ENCODE measurements around the gene ASIC2.

Gene ASIC2

DNA sequence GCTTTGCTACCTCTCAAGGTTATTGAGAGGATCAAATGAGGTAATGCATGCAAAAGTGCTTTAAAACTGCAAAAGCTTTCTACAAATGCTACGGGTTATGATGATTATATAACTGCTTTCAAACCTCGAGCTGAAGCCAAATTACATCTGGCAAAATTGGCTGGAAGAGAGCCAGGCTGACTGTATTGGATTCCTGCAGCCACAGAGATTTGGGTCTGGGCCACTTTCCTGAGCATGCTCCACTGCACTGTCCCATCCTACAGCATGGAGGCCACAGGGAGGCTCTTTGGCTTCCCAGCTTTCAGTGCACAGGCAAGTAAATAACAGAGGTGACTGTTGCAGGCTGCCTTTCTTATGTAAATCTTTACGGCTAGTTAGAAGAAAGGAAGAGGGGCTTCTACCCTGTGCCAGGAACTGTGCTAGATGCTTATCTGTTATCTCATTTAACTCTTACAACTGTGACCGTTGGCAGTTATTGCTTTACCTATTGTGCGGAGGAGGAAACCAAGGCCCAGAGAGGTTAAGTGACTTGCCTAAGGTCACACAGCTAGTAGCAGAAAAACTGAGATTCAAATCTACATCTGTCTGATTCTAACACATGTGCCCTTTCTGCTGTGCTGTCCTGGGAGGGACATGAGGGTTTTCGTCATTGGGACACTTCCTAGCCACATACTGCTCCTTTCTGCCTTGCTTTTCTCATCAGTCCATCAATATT, 179.7 kb downstream of the ASIC2 start:
- no peak for DNase-seq (ENCODE audit: low spot score)

DNA sequence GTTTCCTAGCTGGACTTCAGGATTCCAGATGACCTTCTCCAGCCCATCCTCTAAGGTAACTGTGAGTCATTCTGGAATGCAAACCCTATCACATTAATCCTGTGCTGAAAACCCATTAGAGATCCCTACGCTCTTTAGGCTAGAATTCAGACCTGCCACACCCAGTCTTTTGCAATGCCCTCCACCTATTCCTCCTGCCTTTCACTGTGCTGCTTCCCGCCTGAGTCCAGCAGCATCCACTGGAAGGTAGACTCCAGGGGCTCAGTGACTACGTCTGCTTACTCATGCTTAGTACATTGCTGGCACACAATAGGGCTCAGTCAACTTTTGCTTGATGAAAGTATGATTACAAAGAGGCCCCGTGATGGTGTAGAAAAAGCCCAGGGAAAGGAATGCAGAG, 180.3 kb downstream of the ASIC2 start:
- DNase-seq (ENCODE audit: low spot score) = no peak

DNA sequence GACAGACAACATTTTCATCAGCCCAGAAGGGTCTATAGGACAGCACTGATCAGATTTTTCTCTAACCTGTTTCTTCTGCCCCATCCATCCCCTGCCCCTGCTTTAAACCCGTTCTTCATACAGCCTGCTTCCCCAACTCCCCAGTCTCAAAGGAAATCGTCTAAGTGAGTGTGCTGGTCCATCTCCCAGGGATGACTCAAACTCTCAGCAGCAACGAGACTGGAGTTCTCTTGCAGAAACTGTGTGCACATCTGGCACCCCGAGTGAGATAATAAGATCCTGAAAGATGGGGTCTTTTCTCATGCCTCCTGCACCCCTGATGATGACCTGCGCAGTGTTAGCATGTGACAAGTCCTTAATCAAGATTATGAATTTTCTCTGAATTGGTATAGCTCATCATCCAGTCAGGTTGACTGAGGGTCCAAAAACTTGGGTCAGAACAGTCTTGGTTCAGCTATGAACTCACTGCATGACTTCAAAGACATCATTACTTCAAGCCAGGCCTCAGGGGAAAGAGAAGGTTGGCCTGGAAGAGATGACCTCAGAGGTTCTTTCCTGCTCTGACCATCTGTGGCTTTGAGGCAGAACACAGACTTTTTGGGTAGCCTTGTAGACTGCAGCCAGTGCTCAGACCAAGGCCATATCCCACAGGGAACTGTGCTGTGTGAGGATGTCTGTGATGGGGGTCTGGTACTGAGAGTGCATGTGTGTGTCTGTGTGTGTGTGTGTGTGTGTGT, 183.6 kb downstream of the ASIC2 start:
- no peak for DNase-seq (ENCODE audit: low spot score)

DNA sequence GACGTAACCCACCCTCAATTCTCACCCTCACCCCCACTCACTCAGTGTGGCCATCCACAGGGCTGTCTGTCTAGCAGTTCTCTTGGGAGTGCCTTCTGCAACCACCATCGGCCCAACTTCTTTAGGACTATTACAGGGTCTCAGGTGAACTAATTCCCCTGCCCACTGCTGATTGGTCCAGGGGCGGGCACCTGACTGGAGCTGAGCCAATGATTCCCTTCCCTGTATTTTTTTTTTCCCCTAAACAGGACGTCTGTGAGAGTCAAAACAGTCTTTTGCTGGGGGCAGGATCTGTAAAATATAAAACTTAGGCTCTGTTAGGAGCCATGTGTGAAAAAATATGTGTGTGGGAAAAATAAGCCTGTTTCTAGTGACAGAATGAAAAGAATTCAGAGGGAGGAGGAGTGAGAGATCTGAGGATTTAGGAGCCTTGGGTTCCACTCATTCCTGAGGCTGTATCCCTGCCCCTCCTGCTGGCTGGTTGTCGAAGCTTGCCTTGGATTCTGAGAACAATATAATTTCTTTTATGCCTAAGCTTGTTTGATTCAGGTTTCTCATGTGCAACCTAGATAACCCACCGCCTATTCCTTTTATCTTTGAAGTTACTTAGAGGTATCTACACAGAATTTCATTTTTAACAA, 186.4 kb downstream of the ASIC2 start:
- DNase-seq (ENCODE audit: low spot score) = no peak

DNA sequence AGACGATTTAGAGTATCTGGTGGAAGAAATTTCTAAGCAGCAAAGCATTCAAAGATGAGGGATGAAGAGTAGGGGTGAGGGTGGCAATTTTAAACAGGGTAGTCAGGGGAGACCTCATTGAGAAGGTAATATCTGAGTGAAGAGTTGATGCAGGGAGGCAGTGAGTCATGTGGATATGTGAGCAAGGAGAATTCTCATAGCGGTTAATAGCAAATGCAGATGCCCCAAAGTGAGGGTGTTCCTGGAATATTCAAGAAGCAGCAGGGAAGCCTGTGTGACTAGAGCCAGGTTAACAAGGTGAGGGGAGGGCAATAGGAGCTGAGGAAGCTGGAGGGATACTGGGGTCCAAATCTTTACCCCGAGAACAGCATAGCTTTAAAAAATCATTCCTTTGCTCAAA, 187.2 kb downstream of the ASIC2 start:
- DNase-seq (ENCODE audit: low spot score) = no peak

DNA sequence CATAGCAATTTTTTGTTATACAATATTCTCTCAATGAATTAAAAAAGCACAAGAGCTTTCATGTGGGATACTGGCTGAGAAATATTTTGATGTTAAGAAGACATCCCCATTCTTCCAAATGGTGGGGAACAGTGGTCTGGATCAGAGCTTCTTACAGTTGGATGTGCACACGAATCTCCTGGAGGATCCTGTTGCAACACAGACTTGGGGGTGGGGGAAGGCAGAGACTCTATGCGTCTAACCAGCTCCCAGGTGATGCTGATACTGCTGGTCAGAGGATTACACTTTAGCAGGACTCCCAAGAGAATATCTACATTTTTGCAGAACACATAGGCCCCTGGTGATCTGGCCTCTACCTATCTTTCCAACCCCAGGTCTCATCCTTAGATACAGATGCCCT, 193.2 kb downstream of the ASIC2 start:
- no peak for DNase-seq (ENCODE audit: low spot score)

DNA sequence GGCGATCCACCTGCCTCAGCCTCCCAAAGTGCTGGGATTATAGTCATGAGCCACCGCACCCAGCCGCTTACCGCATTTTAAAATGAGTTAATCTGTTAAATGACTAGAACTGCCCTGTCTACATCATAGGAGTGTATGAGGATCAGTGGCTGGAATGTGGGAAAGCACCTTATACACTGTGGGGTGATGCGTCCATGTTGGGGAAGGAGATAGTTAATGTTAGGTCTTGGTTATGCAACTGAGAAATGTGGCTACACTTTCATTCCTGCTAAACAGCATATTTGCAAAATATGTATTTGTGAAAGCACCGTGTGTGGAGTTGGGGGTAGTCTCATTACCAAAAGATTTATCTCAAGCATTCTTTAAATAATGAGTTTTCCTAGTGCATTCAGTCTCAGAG, 193.8 kb downstream of the ASIC2 start:
- no peak for DNase-seq (ENCODE audit: low spot score)

DNA sequence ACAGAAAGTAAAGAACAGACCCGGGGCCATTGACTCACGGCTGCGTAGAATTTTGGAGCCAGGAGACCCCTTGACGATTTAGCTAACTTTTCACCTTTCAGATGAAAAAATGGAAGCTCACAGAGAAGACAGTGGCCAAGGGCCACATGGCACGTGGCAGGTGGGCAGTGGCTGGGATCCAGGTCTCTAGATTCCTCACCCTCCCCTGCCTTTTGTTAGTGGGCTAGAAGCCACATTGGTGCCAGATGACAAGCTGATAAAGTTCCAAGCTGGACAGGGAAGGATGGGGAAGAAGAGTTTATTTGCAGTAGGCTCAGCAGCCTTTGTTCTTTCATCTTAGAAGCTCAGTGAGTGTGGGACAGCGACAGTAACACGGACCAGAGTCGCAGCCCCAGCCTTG, 195.7 kb downstream of the ASIC2 start:
- no peak for DNase-seq (ENCODE audit: low spot score)

DNA sequence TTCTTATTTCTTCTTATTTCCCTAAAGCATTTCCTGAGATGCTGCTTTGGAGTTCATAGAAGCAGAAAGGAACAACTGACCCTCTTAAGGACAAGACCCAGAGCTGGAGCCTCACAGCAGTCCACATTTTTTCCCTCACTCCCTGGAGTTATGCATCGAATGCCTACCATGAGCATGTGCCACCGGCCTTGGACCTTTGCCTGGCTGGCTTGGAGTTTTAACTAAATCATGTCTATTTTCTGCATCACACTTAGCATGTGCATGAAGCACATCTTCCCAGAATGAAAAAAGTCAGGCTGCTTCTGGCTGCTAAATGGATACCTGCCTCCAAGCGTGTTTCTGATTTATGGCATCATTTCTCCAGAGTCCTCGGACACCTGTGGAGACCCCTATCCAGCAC, 196.9 kb downstream of the ASIC2 start:
- no peak for DNase-seq (ENCODE audit: low spot score)

DNA sequence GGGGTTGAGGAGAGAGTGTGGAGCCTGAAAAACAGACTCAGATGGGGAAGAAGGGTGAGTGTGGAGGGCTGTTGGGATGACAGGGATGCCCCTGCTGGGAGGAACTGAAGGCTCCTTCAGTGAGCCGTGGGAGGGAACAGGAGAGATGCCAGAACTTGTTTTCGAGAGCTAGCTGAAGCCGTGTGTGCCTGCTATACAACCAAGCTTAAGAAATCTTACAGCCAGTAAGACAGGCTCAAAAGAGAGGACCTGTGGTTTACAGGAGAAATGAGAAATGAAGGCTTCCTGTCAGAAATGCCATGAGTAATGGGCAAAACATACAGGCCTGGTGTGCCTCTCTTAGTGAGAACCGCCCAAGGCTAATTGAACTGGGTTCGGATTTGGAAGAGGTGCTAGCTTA, 201.8 kb downstream of the ASIC2 start:
- DNase-seq (ENCODE audit: low spot score) = no peak

DNA sequence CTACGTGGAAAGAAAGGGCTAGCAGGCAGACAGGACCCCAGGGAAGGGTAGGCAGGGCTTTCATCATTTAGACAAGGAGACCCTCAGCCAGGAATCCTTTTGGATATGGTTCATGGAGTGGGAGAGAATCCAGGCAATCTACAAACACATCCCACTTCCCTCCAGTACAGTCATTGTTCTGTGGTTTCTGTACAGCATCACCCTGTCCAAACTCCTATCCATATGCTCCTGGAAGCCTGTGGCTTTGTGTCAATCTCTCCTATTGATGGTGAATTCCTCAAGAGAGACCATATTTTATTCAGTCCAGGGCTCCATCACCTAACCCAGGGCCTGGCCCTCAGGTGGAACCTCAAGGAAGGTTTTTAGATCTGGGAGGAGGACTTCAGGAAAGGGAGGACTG, 202.3 kb downstream of the ASIC2 start:
- DNase-seq (ENCODE audit: low spot score) = no peak

DNA sequence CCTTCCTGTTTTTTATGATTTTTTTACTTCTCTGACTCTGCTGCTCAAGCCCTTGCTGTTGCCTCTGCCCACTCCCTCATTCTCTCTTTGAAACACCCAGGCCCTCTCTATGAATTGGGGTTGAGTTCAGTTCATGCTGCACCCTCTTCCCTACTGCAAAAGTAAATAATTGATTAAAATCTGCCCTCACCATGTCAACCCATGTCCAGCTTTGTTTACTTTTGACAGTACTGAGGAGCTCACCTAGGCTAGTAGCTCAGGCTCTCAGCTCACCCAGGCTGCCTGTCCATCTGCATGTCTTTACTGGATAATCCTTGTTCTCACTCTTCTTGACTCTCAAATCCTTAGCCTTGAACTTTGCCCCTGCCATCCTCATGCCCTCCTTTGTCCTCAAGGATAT, 206.2 kb downstream of the ASIC2 start:
- no peak for DNase-seq (ENCODE audit: low spot score)

DNA sequence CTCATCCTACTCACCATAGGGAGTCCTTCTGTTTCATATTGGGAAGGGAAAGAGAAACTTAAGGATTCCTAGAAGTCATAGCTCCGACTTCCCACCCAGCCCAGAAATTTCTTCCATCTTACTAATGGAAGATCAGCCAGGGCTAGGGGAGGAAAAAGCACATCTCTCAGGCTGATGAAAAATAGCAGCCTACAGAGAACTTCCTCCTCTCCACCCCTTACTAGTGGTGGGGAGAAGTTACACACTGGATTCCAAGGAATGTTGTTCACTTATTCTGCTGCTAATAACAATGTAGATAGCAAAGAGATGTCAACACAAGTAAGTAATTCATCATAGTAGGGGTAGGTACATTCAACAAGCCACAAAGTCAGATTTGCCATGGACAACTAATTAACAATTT, 207.1 kb downstream of the ASIC2 start:
- DNase-seq (ENCODE audit: low spot score) = no peak

DNA sequence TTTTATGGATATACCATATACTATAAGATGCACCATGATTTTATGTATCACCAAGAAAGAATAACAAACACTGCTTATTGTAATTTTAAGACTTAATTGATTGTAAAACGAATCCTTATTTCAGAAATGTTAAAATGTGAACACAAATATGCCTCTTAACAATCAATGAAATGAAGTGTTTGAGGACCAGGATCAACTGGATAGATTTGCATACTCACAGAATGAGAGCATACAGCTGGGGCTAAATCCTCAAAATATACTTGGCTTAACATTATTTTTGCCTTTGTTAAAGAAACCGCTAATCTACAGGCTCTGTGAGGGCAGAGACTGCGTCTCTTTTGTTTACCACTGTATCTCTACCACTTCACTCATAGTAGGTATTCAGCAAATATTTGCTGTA, 207.8 kb downstream of the ASIC2 start:
- no peak for DNase-seq (ENCODE audit: low spot score)

DNA sequence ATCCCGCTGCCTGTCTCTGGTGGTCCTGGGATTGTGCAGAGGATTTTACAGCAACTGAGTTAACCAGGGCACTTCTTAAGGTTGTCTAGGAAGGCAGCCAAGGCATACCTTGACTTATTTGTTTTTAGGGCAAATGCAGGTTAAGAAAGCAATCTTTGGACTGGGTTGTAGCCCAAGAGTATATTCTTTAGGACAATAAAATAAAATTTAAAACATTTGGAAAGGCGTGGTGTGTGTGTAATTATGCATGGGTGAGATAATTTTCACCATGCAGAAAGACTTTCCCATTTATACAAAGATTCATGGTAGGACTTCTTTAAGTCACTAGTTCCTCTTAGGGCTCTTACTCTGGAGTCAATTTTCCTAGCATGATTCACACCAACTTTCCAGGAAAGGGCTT, 208.3 kb downstream of the ASIC2 start:
- DNase-seq (ENCODE audit: low spot score) = no peak

DNA sequence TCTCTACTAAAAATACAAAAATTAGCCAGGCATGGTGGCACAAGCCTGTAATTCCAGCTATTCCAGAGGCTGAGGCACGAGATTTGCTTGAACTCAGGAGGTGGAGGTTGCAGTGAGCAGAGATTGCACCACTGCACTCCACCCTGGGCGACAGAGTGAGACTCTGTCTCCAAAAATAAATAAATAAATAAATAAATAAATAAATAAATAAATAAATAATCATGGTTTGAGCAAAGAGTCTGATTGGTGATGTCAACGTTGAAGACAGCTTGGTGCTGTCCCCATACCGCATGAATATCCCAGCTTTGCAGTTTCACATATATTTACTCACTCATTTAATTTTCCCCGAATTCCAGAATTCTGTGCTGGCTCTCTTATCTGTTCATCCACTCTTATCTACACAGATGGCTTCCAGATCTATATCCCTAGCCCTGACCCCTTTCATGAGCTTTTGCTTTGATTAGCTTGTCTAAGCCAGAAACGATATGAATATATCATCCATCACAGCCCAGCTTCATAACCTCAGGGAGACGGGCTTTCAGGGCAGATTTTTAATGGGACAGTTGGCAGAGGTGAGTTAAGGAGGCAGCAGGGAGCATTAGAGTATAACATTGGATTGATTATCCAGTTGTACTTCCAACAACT, 210.4 kb downstream of the ASIC2 start:
- no peak for DNase-seq (ENCODE audit: low spot score)

DNA sequence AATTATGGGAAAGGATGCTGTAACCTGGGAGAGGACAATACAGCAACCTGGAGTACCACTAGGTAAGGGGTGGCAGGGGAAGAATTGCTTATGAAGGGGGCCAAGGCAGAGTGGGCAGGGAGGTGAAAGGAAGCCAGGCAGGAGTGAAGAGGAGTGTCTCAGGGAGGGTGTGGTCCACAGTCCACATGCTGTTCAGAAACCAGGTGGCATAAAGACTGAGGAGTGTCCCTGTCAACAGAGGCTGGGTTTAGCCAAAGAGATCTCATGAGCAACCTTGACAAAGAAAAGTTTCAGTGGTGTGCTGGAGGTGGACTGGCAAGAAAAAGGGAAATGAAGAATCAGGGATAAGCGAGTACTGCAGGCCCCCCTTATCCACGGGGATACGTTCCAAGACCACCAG, 213.0 kb downstream of the ASIC2 start:
- no peak for DNase-seq (ENCODE audit: low spot score)

DNA sequence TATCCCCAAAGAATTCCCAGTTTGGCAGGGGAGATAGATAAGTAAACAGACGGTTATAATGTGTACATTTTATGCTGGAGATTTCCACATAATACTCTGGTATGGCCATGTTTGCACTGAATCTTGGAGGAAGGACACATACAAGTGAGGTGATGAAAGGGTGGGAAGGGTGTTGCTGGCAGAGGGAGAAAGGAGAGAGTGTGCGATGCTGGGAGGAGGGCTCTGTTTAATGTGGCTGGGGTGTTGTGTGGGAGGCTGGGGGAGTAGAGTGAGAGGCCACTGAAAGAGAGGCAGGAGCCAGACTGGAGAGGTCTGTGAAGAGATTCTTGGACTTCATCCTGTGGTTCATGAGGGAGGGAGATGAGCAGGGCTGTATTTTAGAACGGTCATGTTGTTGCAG, 213.9 kb downstream of the ASIC2 start:
- DNase-seq (ENCODE audit: low spot score) = no peak

DNA sequence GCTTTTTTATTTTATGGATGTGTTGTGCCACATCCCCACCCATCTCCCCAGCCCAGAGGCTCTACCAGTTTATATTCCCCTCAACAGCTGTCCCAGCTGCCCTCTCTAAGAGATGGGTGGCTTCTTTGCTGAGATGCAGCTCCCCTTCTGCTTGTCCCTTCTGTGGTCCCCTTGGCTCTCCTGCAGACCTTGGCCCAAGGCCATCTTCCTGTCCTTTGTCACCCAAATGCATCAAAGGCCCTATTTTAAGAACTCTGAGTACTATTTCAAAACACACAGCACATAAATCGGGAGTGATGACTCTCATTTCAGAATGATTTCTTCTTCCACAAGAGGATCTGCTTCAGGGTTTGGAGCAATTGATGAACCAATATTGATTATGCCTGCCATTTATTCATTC, 216.1 kb downstream of the ASIC2 start:
- no peak for DNase-seq (ENCODE audit: low spot score)

DNA sequence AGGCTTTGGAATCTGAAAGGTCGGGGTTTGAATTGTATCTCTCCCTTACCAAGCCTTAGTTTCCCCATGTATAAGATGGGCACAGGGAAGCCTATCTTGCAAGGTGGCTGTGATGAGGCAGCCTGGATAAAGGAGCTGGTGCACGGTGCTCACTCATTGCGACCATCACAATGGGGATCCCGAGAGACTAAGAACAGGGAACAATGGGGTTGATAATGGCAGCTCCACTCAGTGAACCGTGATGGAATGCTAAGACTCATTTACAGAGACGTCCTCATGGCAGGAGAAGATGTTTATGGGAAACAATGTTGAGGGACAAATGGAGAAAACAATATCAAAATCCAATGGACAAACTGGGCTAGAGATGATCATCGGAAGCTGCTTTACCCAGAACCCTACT, 219.7 kb downstream of the ASIC2 start:
- DNase-seq (ENCODE audit: low spot score) = no peak

DNA sequence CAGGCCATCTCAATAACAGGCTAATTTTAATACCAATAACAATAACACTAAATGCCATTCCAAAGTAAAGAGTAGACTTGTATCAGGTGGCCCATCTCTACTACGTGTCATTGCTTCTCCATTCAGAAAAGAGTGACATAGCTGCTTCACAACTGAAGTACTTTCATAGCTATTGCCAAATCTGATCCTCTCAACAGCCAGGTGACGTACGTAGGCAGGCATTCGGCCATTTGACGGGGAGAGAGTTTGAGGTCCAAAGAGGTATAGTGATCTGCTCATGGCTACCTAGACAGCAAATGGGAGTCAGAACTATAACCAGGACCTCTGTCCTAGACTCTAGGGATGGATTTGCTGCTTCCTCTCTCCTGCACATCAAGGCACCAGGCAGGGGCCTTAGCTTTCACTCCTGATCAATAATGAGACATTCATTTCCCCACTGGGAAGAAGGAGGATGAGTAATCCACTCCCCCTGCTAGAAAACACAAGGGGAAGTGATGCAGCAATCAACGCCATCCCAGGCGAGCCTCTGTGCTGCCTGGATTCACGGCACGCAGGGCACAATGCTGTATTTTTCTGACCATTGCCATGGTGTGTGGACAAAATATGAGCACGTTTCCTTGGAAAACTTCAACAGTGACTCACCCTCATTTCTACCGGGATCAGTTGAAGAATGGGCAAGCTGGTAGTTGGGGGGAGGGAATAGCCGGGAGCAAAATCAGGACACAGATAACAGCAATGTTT, 220.5 kb downstream of the ASIC2 start:
- DNase-seq (ENCODE audit: low spot score) = no peak

DNA sequence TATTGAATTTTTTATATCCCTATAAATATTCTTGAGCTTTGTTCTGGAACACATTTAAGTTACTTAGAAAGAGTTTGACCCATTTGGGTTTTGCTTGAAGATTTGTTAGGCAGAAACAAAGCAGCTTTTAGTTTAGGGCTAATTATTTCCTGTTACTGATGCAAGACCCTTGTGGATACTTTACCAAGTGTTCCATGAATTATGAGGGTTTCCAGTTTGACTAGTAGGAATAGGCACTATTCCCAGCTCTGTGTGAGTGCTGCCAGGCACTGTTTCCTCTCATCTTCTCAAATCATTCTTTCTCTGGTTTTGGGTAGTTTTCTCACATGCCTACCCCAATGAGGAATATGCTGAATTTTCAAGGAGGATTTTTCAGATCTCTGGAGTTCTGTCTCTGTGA, 221.4 kb downstream of the ASIC2 start:
- no peak for DNase-seq (ENCODE audit: low spot score)
